ENCODE measurements around the gene ITGA3. TPM values are rescaled to one million over a fixed set of nuclear protein-coding genes. Genes with fewer than 3 reads are reported as not detected.

Gene ITGA3
- total and polyA plus RNA-seq, 8 donors, result 16.8 to 61.2 (median 26.2) TPM

DNA sequence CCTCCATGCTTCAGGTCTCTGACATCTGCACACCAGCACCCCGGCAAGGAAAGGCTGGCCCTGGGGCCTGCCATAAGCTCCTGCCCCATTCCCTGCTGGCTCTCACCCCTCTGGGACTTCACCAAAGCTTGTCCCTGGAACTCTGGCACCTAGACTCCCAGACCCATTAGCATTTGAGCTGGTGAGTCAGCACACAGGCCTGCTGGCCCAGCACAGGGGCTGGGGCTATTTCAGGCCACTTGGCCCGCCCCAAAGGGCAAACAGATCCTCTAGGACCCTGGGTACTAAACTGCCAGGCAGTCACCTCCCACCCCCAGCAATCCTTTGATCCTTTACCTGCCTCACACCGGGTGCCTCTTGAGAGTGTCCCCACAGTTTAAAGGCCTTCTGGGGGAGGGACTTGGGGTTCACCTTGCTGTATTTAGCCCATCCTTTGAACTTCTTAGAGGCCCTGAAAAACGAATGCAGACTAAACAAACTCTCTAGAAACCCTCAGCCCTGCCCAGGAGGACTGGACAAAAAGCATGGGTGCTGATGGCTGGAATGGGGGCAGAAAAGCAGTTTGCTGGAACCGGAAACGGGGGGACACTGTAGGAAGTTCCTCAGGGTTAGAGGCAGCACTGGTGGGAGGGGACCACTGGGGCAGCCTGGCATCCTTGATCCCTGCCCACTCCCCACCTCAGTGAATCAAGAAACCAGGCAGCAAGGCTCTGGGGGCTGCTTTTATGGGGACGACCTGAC, 77.3 kb downstream of the ITGA3 start:
- 68 to 75% methylated on average over 7 of the region's 7 CpGs for WGBS, 2 donors

DNA sequence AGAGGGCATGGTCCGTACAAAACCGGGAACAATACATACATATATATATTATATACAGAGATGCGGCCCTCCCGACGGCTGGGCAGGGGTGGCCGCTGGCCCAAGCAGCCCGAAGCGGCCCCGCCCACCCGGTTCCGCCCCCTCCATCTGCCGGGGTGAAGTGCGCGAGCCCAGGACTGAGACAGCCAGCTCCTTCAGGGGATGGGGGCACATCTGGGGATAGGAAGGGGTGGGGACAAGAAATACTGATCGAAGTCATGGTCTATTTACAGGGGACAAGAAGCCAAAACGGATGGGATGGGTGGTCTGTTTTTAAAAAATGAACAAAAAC, 77.8 kb downstream of the ITGA3 start:
- no peak for DNase-seq
- Histone ChIP-seq H3K4me3 (no peak overlapping the region), H3K36me3 (peaks cover 0 to 15% (median 12%) of the 10 kb centered on the region in 3 donors), H3K27me3 (peaks cover 0 to 8% (median 0%) of the 10 kb centered on the region in 4 donors), H3K27ac (no peak overlapping the region), H3K9me3 (no peaks in the 10 kb centered on the region), H3K4me1 (peaks cover 0 to 3% (median 2%) of the 10 kb centered on the region in 3 donors)
- ATAC-seq, result peak in 1 of 4 donors; percentile 9
- 54 to 61% methylated on average over 16 of the region's 16 CpGs for WGBS, 2 donors
- FAIRE-seq, result no peak
- TF ChIP-seq, protein P1, sequence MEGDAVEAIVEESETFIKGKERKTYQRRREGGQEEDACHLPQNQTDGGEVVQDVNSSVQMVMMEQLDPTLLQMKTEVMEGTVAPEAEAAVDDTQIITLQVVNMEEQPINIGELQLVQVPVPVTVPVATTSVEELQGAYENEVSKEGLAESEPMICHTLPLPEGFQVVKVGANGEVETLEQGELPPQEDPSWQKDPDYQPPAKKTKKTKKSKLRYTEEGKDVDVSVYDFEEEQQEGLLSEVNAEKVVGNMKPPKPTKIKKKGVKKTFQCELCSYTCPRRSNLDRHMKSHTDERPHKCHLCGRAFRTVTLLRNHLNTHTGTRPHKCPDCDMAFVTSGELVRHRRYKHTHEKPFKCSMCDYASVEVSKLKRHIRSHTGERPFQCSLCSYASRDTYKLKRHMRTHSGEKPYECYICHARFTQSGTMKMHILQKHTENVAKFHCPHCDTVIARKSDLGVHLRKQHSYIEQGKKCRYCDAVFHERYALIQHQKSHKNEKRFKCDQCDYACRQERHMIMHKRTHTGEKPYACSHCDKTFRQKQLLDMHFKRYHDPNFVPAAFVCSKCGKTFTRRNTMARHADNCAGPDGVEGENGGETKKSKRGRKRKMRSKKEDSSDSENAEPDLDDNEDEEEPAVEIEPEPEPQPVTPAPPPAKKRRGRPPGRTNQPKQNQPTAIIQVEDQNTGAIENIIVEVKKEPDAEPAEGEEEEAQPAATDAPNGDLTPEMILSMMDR (IDR thresholded peaks at IDR 0.05), result no peak
- intact Hi-C loops (cut with DNase I), result no loop called here

More for the DNA sequence above, 77.3 kb downstream of the ITGA3 start:
- TF ChIP-seq, protein P1 (IDR thresholded peaks at IDR 0.05), result no peak
- Histone ChIP-seq H3K4me3 (no peak overlapping the region), H3K36me3 (peaks cover 0 to 10% (median 6%) of the 10 kb centered on the region in 3 donors), H3K4me1 (peaks cover 0 to 3% (median 2%) of the 10 kb centered on the region in 3 donors), H3K9me3 (no peaks in the 10 kb centered on the region), H3K27ac (no peak overlapping the region), H3K27me3 (peaks cover 0 to 8% (median 0%) of the 10 kb centered on the region in 4 donors)
- FAIRE-seq (no peak), DNase-seq (no peak), ATAC-seq (peak; percentile 17 to 28 (median 23))
- intact Hi-C loops (cut with DNase I), result no loop called here

DNA sequence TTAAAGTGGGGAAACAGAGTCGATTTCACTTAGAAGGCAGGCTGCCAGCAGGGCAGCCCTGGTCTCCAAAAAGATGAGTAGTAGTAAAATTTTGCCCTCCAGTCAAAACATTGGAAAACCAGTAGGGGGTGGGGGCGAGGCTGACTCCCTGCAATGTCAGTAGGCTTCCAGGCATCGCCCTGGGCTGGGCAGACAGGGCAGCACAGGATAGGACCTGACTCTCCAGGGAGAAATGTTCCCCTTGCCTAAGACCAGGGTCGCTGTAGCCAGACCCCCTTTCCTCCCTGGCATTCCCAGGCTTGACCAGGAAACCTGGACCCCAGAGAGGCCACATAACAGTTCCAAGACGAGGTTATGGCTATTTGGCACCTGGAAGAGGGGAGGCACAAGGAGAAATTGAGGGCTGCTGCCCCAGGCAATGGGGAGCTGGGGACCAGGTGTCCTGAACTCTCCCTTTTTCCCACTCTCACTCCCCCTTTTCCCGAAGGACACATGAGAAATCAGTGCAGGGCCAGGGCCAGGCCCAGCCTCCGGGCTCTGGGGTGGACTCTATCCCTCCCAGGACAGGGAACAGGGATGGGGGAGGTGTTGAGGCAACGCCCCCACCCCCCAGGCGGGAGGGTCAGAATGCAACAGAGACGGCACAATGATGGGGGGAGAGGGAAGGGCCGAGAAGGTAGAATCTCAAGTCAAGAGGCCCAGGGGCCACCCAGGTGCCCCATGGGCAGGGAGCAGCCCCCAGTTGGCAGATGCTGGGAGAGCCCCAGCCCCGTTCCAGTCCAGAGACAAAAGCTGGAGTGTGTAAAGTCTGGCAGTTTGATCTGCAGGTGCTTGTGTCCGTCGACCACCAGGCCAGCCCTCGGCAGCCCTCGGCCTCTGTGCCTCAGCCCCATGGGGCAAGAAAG, 78.5 kb downstream of the ITGA3 start:
- intact Hi-C loops (cut with DNase I), result no loop called here
- no peak for FAIRE-seq
- no peak for ATAC-seq
- peaks cover 0 to 2% (median 0%) of the 10 kb centered on the region in 4 donors for H3K27me3 ChIP-seq
- H3K4me1 ChIP-seq, result peaks cover 0 to 3% (median 0%) of the 10 kb centered on the region in 3 donors
- no peaks in the 10 kb centered on the region for H3K9me3 ChIP-seq
- H3K4me3 ChIP-seq, result no peak overlapping the region
- 82 to 87% methylated on average over 16 of the region's 16 CpGs for WGBS, 2 donors
- H3K36me3 ChIP-seq, result peaks cover 0 to 23% (median 19%) of the 10 kb centered on the region in 3 donors
- TF ChIP-seq, protein P1 (IDR thresholded peaks at IDR 0.05), result no peak
- no peak overlapping the region for H3K27ac ChIP-seq
- no peak for DNase-seq

- TF ChIP-seq, protein P1 (IDR thresholded peaks at IDR 0.05), result no peak
- peaks cover 0 to 25% (median 21%) of the 10 kb centered on the region in 3 donors for H3K36me3 ChIP-seq
- no peaks in the 10 kb centered on the region for H3K4me1 ChIP-seq
- no peaks in the 10 kb centered on the region for H3K9me3 ChIP-seq
- 85 to 88% methylated on average over 16 of the region's 16 CpGs for WGBS, 2 donors
- no peak for FAIRE-seq
- no peak overlapping the region for H3K27ac ChIP-seq
- ATAC-seq, result peak in 1 of 4 donors; percentile 29
- intact Hi-C loops (cut with DNase I), result no loop called here
- no peaks in the 10 kb centered on the region for H3K27me3 ChIP-seq
- DNase-seq, result peak in 1 of 6 donors; percentile 41
- H3K4me3 ChIP-seq, result no peak overlapping the region
Measured at GRCh38 chr17:50135316-50136095, 79.6 kb downstream of the ITGA3 start.

All from pancreas (tissue), 10 donors.